Activated CD8-positive, alpha-beta T cell treated with anti-CD3 and anti-CD28 coated beads for 36 hours (primary cell): Measurements from ENCODE around the gene HIRA. TPM values are rescaled to one million over a fixed set of nuclear protein-coding genes. Genes with fewer than 3 reads are reported as not detected.

Experiments used
- ATAC-seq: fragments of 200-7000 bp; cut with Tn5 transposase; one replicate; pipeline ENCODE4 v1.10.0; 2021; ENCODE audit warnings: mild to moderate bottlenecking, moderate library complexity
- CTCF ChIA-PET: fragments of 350-600 bp; sonication (Branson Sonifier 250); formaldehyde crosslinking; loops from one replicate; lab custom pipeline; 2021; ENCODE audit warnings: antibody characterized with exemption; lab: Charles Lee
- POLR2A ChIA-PET: fragments of 350-600 bp; sonication (Branson Sonifier 250); formaldehyde crosslinking; loops from one replicate; lab custom pipeline; 2021; ENCODE audit warnings: antibody characterized with exemption; lab: Charles Lee
- DNase-seq: peaks from one replicate; pipeline ENCODE4 v3.0.0-alpha.2; 2020
- H3K27ac Mint-ChIP-seq: one replicate; pipeline ENCODE4 v1.8.0; 2021; ENCODE audit warnings: mild to moderate bottlenecking, mixed read lengths
- H3K27me3 Mint-ChIP-seq: one replicate; pipeline ENCODE4 v1.8.0; 2021; ENCODE audit warnings: mixed read lengths
- H3K36me3 Mint-ChIP-seq: one replicate; pipeline ENCODE4 v1.8.0; 2021; ENCODE audit warnings: low read depth, mixed read lengths
- H3K4me1 Mint-ChIP-seq: one replicate; pipeline ENCODE4 v1.8.0; 2021; ENCODE audit warnings: low read depth, mixed read lengths
- H3K4me3 Mint-ChIP-seq: one replicate; pipeline ENCODE4 v1.8.0; 2021; ENCODE audit warnings: mild to moderate bottlenecking, moderate library complexity, mixed read lengths
- H3K9me3 Mint-ChIP-seq: one replicate; pipeline ENCODE4 v1.8.0; 2021; ENCODE audit warnings: mixed read lengths
- intact Hi-C: fragments of 100-400 bp; cut with micrococcal nuclease; formaldehyde crosslinking; loops from one replicate; pipeline ENCODE4 v1.10.0; 2022
- total RNA-seq, 2 experiments: library from RNA; stranded (reverse); gene quantifications; one replicate each; pipeline ENCODE4 v1.2.3, GENCODE V29; 2021
- TF ChIP-seq, protein P1 (sequence below): fragments of 200-600 bp; IDR thresholded peaks from one replicate; pipeline ENCODE4 v1.8.0; 2022; ENCODE audit warnings: antibody characterized with exemption, mild to moderate bottlenecking

Gene HIRA
- total RNA-seq, 2 experiments from 2014 or later, result 29.7 to 30.5 TPM

DNA sequence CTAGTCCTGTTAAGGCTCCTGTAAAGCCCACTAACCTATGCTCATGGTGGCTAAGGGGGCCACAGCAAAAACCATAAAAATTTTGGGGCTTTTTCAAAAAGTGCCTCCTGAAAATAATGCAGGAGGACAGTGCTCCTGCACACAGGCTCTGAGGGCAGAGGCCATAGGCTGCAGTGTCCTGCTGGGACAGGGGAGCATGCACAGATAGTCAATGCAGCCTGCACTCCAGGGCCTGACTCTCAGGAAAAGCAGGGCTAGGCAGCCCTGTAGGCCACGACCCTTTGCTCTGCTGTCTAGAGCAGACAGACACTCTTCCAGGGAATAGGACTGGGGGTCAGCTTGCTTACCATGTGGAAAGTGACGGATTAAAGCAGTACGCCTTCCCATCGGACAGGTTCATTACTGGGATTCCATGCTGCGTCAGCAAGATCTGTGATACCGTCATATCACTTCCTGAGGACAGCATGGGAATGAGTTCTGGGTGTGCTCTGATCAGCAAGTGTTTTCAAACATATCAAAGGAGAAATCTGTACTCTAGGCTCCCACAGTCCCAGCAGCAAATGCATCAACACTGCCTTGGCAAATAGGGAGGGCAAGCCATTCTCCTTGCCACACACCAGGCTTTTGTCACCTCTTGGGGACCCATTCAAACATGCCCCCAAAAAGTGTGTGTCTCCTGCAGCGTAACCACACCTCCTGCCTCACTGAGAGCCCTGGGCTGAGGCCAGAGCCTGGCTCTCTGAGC, 75.9 kb downstream of the HIRA start:
- peaks cover 33% of the 10 kb centered on the region for H3K36me3 Mint-ChIP-seq
- no peaks in the 10 kb centered on the region for H3K9me3 Mint-ChIP-seq
- DNase-seq (no peak), ATAC-seq (no peak)
- H3K27ac Mint-ChIP-seq, result no peak overlapping the region
- H3K27me3 Mint-ChIP-seq, result no peaks in the 10 kb centered on the region
- CTCF ChIA-PET, result no interaction called here
- TF ChIP-seq, protein P1, sequence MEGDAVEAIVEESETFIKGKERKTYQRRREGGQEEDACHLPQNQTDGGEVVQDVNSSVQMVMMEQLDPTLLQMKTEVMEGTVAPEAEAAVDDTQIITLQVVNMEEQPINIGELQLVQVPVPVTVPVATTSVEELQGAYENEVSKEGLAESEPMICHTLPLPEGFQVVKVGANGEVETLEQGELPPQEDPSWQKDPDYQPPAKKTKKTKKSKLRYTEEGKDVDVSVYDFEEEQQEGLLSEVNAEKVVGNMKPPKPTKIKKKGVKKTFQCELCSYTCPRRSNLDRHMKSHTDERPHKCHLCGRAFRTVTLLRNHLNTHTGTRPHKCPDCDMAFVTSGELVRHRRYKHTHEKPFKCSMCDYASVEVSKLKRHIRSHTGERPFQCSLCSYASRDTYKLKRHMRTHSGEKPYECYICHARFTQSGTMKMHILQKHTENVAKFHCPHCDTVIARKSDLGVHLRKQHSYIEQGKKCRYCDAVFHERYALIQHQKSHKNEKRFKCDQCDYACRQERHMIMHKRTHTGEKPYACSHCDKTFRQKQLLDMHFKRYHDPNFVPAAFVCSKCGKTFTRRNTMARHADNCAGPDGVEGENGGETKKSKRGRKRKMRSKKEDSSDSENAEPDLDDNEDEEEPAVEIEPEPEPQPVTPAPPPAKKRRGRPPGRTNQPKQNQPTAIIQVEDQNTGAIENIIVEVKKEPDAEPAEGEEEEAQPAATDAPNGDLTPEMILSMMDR, result no peak
- no peaks in the 10 kb centered on the region for H3K4me1 Mint-ChIP-seq
- intact Hi-C loops, result no loop called here
- H3K4me3 Mint-ChIP-seq, result no peak overlapping the region
- POLR2A ChIA-PET, result interaction anchor here (0.6 to 1.1 kb wide), 2 partner anchors 11 to 27 kb away, joined by 3 to 4 read pairs; no protein-coding TSS in a partner anchor

DNA sequence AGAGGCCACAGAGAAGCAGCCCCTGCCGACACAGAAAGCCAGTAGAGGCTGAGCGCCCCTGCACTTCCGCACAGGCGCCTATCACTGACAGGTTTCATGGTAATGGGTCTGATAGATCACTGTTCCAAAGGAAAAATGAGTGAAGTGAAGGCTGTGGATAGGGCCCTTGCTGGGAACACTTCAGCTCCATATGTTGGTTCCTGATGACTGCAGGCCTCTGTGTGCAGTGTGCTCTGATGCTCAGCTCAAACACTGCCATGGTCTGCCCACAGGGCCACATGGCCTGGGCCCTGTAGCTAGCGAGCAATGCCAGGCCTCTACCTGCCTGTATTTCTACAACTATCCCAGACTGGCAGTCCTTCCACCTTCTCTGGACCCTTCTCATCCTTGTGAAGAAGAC, 77.3 kb downstream of the HIRA start:
- TF ChIP-seq, protein P1, result no peak
- CTCF ChIA-PET, result no interaction called here
- Mint-ChIP-seq H3K36me3 (peaks cover 44% of the 10 kb centered on the region), H3K27ac (no peak overlapping the region), H3K4me1 (no peaks in the 10 kb centered on the region), H3K9me3 (no peaks in the 10 kb centered on the region), H3K4me3 (no peak overlapping the region), H3K27me3 (no peaks in the 10 kb centered on the region)
- ATAC-seq, result no peak
- DNase-seq, result no peak
- intact Hi-C loops, result no loop called here
- POLR2A ChIA-PET, result no interaction called here

DNA sequence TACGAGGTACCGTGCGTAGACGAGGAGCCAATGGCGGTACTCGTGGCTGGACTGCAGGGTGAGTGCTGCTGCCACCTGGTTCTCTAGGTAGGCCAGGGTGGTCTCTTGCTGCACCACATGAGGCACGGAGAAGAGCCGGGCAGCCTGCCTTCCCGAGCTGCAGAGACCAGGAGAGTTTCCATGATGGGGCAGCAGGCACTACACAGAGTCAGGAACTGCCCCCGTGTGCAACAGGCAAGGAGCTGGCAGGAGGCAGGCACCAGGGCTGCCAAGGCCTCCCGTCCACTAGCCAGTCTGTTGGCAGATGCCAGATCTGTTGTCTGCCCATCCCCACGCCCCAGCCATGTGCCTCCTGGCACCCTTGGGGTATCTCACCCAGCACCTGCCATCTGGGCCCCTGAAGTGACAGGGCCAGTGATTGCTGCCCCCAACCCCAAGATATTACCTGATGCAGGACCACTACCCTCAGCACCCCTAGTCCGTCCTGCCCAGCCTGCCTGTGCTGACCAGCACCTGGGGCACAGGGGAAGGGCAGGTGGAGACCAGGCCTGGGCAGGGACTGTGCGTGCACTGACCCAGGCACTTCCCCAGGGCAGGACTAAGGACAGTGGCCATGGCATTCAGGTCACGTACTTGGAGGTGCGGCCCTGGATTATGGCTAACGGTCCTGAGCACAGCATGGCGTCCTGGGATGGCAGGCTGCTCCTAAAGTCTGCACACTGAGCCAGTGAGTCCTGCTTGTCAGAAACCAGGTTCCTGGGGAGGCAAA, 78.0 kb downstream of the HIRA start:
- H3K4me1 Mint-ChIP-seq, result no peaks in the 10 kb centered on the region
- peaks cover 42% of the 10 kb centered on the region for H3K36me3 Mint-ChIP-seq
- TF ChIP-seq, protein P1, result no peak
- H3K4me3 Mint-ChIP-seq, result no peak overlapping the region
- H3K9me3 Mint-ChIP-seq, result no peaks in the 10 kb centered on the region
- DNase-seq (no peak), ATAC-seq (no peak)
- no peaks in the 10 kb centered on the region for H3K27me3 Mint-ChIP-seq
- H3K27ac Mint-ChIP-seq, result no peak overlapping the region
- ChIA-PET CTCF (no interaction called here), POLR2A (interaction anchor here (0.6 kb wide), 1 partner anchor 148 kb away, joined by 3 read pairs; no protein-coding TSS in a partner anchor)
- intact Hi-C loops, result no loop called here

DNA sequence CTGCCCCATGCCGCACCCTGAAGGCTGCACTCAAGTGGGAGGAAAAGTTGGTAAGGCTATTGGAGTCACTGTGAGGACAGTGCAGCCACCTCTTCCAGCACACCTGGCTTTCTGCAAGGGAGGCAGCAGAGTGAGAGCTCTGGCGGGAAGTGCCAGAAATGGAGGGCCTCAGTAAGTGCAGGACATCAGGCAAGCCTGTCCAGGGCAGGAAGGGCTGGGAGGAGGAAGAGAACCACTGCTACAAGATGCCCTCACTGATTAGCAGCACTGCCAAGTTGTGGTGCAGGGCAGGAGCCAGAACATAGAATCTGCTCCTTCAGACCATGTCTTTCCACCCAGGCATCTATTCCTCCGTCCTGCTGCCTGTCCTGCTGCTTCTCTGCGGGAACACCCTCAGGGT, 78.8 kb downstream of the HIRA start:
- ATAC-seq (no peak), DNase-seq (no peak)
- no peak overlapping the region for H3K27ac Mint-ChIP-seq
- H3K27me3 Mint-ChIP-seq, result no peaks in the 10 kb centered on the region
- H3K9me3 Mint-ChIP-seq, result no peaks in the 10 kb centered on the region
- TF ChIP-seq, protein P1, result no peak
- H3K4me3 Mint-ChIP-seq, result no peak overlapping the region
- ChIA-PET POLR2A (no interaction called here), CTCF (no interaction called here)
- intact Hi-C loops, result no loop called here
- H3K4me1 Mint-ChIP-seq, result no peaks in the 10 kb centered on the region
- H3K36me3 Mint-ChIP-seq, result peaks cover 36% of the 10 kb centered on the region

DNA sequence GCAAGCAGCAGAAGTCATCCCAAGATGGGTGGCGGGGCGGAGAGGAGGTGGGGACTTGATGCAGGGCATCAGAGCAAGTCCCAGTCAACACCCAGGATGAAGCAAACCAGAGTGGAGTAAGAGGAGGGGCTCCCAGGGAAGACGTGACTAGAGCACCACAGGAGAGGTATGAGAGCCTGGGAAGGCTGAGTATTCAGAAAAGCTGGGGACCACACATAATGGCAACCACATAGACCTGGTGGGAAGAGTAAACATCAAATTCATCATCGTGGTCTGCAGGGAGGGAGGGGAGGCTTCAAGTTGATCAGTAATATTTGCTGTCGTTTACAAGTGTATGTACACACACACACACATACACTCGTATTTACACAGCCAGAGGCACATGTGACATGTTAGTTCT, 79.3 kb downstream of the HIRA start:
- H3K27me3 Mint-ChIP-seq, result no peaks in the 10 kb centered on the region
- no peaks in the 10 kb centered on the region for H3K4me1 Mint-ChIP-seq
- TF ChIP-seq, protein P1, result no peak
- no peak overlapping the region for H3K4me3 Mint-ChIP-seq
- ChIA-PET POLR2A (no interaction called here), CTCF (no interaction called here)
- H3K9me3 Mint-ChIP-seq, result no peaks in the 10 kb centered on the region
- intact Hi-C loops, result no loop called here
- peaks cover 38% of the 10 kb centered on the region for H3K36me3 Mint-ChIP-seq
- H3K27ac Mint-ChIP-seq, result no peak overlapping the region
- no peak for ATAC-seq
- no peak for DNase-seq
